Placental pericyte (primary cell): Measurements from ENCODE around the gene WDR4. TPM values are rescaled to one million over a fixed set of nuclear protein-coding genes. Genes with fewer than 3 reads are reported as not detected.

Experiments used
- total RNA-seq: library from RNA; depleted of rRNA; stranded (reverse); fragments of >200 nt; gene quantifications from 2 replicates; pipeline ENCODE4 v1.2.3, GENCODE V29; 2012

WDR4 gene
- total RNA-seq = 17.3 and 25.1 TPM in 2 replicates

DNA sequence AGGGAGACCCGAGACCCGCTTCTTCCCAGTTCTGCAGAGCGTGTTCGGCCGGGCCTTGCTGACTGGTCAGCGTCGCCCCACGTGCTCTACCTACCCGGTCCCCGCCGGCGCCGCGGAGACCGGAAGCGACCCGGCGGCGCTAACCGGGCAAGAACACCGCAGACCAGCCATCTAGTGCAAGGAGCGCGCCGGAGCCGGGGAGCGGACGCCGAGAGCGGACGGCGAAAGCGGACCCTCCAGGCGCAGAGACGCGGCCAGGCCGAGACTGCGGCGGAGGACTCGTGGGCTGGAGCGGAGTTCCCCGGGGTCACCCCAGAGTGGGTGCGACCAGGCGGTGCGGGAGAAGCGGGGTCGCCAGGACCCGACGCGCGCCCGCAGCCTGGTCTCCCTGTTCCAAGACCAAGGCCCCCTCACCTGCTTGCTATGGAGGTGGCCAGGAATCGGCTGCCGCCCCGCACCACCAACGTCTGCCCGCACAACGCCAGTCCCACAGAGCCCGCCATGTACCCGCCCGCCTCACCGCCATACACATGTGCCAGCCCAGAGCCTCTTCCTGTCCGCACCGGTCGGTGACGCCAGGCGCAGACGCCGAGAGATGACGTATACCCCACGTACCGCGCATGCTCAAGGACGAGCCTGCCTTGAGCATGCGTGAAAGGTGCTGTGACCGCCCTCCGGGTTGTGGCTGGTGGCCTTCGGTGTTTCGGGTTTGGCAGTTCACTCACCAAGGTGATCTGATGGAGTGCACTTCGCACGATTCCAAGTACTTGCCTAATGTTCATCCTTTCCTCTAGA lies at the start of gene WDR4:
Gene WDR4, minus strand, starts transcription at position 547 of the 795 bp plus-strand sequence. Its CDS starts 44 bp downstream, at position 503.

DNA sequence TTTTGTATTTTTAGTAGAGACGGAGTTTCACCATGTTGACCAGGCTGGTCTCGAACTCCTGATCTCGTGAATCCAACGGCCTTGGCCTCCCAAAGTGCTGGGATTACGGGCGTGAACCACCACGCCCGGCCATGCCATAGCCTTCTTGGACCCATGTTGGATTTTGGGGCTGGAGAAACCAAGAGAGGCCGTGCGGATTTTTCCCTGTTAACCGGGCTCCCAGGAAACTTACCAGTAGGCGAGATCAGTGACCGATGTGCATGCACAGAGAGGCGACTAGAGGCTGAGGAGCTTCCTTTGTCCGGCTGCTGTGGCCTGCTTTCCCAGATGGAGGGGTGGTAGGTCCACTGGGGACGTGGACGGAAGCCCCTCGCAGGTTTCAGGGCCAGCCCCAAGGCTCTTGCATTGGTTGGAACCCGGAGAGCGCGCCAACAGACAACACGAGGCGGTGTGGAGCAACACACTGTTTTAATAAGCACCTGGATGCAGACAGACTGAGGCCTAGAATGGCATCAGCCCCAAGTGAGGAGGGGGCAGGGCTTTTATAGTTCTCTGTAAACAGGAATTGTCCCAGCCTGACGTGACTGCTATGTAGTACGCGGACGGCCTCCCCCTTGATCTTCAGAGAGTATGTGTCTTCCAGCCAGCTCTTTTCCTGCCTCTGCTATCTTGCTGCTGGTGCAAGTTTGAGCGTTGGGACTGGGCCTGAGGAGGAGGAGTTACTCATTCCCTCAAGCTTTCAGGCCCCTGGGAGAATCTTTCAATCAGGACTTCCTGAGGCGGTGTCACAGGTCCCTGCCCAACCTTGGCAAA lies 46.0 kb upstream of the WDR4 start, which contains the start of gene ERVH48-1:
Gene ERVH48-1, minus strand, starts transcription at position 517 of the 813 bp plus-strand sequence. CDS start 6,624 bp downstream, outside the sequence.

GRCh38 chr21:42892931-42893755 lies 13.8 kb upstream of the WDR4 start, which contains the start of gene NDUFV3:
NDUFV3 (plus strand) TSS chr21:42893309; CDS start chr21:42893334, 25 bp downstream.

Other genes with a start within 250 kb of the WDR4 start
- gene PDE9A, start 225.9 kb downstream of the WDR4 start, total RNA-seq = 1.7 and 4.6 TPM in 2 replicates
- gene NDUFV3, start 13.8 kb upstream of the WDR4 start, total RNA-seq = 41.8 and 72.4 TPM in 2 replicates
- gene ERVH48-1, start 46.1 kb upstream of the WDR4 start, total RNA-seq = 0.22 TPM in 1 of 2 replicates, not detected in the other
- gene PKNOX1, start 95.0 kb upstream of the WDR4 start, total RNA-seq = 18.4 and 25.2 TPM in 2 replicates
- 74.6 and 101 TPM in 2 replicates for gene CBS, start 196.3 kb upstream of the WDR4 start, total RNA-seq
- 42.5 and 47.7 TPM in 2 replicates for gene U2AF1, start 228.0 kb upstream of the WDR4 start, total RNA-seq